Measurements from ENCODE around the gene ZSWIM5.

ZSWIM5 gene

DNA sequence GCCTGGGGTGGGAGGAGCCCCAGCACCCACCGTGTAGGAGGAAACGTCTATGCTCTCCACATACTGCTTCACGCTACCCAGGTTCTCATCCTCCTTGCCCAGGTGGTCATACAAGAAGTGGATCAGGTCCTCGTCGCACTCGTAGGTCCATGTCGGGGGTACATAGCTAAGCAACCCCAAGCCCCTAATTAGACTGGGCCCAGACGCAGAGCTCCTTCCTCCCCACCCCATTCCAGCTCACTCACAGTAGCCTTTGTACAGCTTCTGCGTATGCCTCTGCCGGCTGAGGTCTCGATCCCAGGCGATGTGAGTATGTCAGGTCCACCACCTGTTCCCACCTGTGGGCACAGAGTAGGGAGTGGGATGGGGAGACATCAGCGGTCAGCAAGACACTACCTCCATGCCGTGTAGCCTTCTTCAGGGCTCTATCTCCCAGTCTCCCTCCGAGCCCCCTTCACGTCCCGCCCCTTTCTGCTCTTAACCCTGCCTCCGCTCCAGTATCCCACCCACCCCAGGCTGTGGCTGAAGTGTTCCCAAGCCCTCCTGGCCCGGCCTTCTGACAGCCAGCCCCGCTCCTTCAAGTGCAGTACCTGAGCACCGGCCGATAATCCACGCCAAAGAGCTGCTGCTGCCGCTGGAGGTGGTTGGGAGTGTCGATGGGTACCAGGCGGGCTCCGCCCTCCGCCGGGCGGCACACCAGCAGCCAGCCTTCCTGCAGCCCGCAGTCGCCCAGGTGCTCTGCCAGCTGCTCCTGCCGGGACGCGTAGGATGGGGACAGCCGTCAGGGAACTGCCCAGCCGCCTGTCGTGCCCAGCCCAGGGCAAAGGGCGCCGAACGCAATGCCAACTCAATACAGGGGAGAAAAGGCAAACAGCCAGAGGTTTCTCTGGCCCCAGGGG, 196.2 kb downstream of the ZSWIM5 start:
- no peak for FAIRE-seq
- TF ChIP-seq, protein P1, sequence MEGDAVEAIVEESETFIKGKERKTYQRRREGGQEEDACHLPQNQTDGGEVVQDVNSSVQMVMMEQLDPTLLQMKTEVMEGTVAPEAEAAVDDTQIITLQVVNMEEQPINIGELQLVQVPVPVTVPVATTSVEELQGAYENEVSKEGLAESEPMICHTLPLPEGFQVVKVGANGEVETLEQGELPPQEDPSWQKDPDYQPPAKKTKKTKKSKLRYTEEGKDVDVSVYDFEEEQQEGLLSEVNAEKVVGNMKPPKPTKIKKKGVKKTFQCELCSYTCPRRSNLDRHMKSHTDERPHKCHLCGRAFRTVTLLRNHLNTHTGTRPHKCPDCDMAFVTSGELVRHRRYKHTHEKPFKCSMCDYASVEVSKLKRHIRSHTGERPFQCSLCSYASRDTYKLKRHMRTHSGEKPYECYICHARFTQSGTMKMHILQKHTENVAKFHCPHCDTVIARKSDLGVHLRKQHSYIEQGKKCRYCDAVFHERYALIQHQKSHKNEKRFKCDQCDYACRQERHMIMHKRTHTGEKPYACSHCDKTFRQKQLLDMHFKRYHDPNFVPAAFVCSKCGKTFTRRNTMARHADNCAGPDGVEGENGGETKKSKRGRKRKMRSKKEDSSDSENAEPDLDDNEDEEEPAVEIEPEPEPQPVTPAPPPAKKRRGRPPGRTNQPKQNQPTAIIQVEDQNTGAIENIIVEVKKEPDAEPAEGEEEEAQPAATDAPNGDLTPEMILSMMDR (IDR thresholded peaks at IDR 0.05; ENCODE audit: insufficient read depth, missing control alignments) = no peak
- no peak for DNase-seq (ENCODE audit: insufficient read length, low spot score)

DNA sequence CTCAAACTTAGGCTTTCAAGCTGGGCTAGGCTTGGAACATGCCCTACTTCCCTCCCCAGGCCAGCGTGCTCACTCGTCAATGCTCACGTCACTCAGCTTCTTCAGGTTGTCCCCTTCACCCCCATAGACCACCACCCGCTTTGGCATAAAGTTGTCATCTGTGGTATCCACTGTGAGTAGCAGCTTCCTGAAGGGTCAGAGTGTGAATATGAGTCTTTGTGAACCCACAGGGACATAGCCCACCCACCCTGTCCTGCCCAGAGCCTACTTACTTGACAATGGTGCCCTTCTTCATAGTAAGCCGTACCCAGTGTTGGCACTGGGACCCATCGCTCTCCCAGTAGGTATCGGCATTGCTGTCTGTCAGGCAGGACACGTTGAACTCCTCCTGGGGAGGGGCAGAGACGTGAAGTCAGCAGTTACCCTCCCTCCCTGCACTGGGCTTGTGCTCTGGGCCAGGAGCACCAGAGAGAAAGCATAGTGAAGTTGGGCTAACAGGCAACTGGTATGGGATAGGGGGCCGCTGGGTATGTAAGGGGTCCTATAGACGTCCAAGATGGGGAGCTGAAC, 197.0 kb downstream of the ZSWIM5 start:
- TF ChIP-seq, protein P1 (IDR thresholded peaks at IDR 0.05; ENCODE audit: insufficient read depth, missing control alignments) = no peak
- DNase-seq (ENCODE audit: insufficient read length, low spot score) = no peak
- FAIRE-seq = no peak

DNA sequence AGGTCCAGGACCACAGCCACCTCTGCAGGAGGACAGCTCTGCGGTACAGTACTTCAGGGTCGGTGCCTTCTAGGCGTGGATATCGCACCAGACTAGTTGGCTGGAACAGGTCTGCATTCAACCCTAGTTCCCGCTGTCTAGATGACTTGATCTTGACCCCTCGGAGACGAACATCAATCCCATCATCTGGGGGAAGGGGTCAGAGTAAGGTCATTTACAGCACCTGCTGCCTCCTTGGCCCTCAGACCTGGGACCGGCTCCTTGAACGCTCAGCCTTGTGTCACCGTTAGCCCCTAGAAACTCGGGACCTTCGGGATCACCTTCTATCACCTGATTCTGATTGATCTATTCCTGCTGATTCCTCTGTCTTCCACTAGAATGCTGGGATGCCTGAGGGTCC, 197.9 kb downstream of the ZSWIM5 start:
- DNase-seq (ENCODE audit: insufficient read length, low spot score) (no peak), FAIRE-seq (no peak)
- TF ChIP-seq, protein P1 (IDR thresholded peaks at IDR 0.05; ENCODE audit: insufficient read depth, missing control alignments) = no peak

DNA sequence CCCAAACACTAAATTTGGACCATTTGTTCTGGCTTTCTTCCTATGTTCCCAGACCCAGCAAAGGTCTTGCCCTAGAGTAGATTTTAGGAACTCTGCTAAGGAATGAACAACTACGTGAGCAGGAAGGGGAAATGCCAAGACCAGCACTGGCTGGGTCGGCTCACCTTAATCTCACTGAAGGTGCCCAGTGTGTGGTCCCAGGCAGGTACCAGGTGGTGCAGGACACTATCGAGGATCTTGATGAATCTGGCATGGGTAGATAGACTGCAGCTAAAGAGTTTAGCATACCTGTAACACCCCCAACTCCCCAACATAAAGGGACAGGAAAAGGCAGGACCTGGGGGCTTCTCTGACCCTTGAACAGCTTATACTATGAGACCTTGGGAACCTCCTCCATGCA, 198.3 kb downstream of the ZSWIM5 start:
- TF ChIP-seq, protein P1 (IDR thresholded peaks at IDR 0.05; ENCODE audit: insufficient read depth, missing control alignments) = no peak
- no peak for FAIRE-seq
- DNase-seq (ENCODE audit: insufficient read length, low spot score) = no peak

DNA sequence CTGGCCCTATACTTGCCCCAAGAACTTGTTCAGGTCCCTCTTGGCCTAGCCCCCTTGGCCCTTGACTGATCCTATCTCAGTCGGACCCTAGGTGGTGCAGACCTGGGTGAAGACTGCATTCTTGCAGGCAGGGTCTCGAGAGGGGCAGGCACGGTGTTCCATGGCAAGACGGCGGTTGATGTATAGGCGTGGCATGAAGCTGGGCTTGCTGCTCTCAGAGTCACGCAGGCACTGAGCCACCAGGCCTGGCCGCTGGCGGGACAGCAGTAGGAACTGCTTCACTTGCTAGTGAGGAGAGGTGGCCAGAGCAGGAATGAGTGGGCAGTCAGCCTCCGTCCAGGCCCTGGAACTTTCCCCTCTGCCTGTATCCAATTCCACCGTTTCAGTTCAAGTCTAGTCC, 199.1 kb downstream of the ZSWIM5 start:
- DNase-seq (ENCODE audit: insufficient read length, low spot score) = no peak
- no peak for FAIRE-seq
- TF ChIP-seq, protein P1 (IDR thresholded peaks at IDR 0.05; ENCODE audit: insufficient read depth, missing control alignments) = no peak

DNA sequence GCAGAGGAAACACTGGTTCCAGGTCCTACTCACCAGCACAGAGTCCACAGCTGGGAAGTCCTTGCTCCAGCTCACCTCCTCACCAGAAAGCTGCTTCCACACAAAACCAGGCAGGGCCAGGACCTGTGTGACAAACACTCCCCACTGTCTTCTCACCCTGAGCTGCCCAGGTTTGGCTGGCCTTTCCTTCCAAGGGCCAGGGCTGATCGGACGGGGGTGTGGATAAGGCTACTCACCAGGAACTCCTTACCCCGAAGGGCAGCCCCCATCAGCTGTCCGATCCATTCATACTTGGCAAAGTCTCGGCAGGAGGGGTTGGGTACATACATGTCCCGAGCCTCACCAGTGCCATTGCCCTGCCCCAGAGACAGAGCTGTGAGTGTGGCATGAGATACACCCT, 200.6 kb downstream of the ZSWIM5 start:
- FAIRE-seq = no peak
- TF ChIP-seq, protein P1 (IDR thresholded peaks at IDR 0.05; ENCODE audit: insufficient read depth, missing control alignments) = no peak
- DNase-seq (ENCODE audit: insufficient read length, low spot score) = peak; percentile 23

All from D721Med (cell line).